GM19193 (cell line): ENCODE measurements around the gene MYO5A.

Experiments used
- POLR2A ChIP-seq: IDR thresholded peaks from 4 replicates; pipeline ENCODE4 v1.6.1; 2011; ENCODE audit not compliant: insufficient read depth, insufficient read length; ENCODE audit errors: extremely low read depth

The MYO5A gene

GRCh38 chr15:52258461-52258860, 270.2 kb downstream of the MYO5A start:
- TF ChIP-seq POLR2A = no peak

GRCh38 chr15:52257734-52258062, 271.0 kb downstream of the MYO5A start:
- TF ChIP-seq POLR2A = no peak
